Muscle layer of colon (tissue), 2 donors: ENCODE measurements around the gene CENPW.

Experiments
- H3K27ac ChIP-seq: one replicate; pipeline ENCODE4 v1.7.0; 2013; ENCODE audit warnings: low read depth, mild to moderate bottlenecking, low read length, moderate library complexity
- H3K27me3 ChIP-seq, 2 donors: one replicate each; pipeline ENCODE4 v1.7.0; 2013; ENCODE audit warnings: low read length in 2 of 2, mild to moderate bottlenecking in 2 of 2; ENCODE audit not compliant: insufficient read depth in 2 of 2, control insufficient read depth in 1 of 2
- H3K36me3 ChIP-seq: one replicate; pipeline ENCODE4 v1.7.0; 2013; ENCODE audit warnings: mild to moderate bottlenecking, low read length; ENCODE audit not compliant: insufficient read depth
- H3K4me1 ChIP-seq: one replicate; pipeline ENCODE4 v1.7.0; 2013; ENCODE audit warnings: mild to moderate bottlenecking, low read length; ENCODE audit not compliant: insufficient read depth
- H3K4me3 ChIP-seq, 2 donors: one replicate each; pipeline ENCODE4 v1.7.0; 2013; ENCODE audit warnings: low read length in 2 of 2, low read depth in 1 of 2, mild to moderate bottlenecking in 1 of 2, moderate library complexity in 1 of 2
- H3K9ac ChIP-seq: one replicate; pipeline ENCODE4 v1.7.0; 2013; ENCODE audit warnings: low read length
- H3K9me3 ChIP-seq: one replicate; pipeline ENCODE4 v1.7.0; 2013; ENCODE audit warnings: mild to moderate bottlenecking, low read length
- donor health status: abdominal sarcoma.
- donor health status: Adenocarcinoma of cecum.

Gene CENPW

GRCh38 chr6:126339796-126340609, at the start of gene CENPW:
CENPW (plus strand) TSS chr6:126340115; CDS start chr6:126340274, 159 bp downstream.
- H3K27ac ChIP-seq, result peak within 1 kb of the TSS; percentile 36
- peak within 1 kb of the TSS; percentile 78 to 95 for H3K4me3 ChIP-seq
- peak within 1 kb of the TSS; percentile 35 for H3K9ac ChIP-seq
- peaks cover 7% of the 10 kb centered on the region for H3K4me1 ChIP-seq
- no peaks in the 10 kb centered on the region for H3K27me3 ChIP-seq
- H3K9me3 ChIP-seq, result no peaks in the 10 kb centered on the region
- no peaks in the 10 kb centered on the region for H3K36me3 ChIP-seq

DNA sequence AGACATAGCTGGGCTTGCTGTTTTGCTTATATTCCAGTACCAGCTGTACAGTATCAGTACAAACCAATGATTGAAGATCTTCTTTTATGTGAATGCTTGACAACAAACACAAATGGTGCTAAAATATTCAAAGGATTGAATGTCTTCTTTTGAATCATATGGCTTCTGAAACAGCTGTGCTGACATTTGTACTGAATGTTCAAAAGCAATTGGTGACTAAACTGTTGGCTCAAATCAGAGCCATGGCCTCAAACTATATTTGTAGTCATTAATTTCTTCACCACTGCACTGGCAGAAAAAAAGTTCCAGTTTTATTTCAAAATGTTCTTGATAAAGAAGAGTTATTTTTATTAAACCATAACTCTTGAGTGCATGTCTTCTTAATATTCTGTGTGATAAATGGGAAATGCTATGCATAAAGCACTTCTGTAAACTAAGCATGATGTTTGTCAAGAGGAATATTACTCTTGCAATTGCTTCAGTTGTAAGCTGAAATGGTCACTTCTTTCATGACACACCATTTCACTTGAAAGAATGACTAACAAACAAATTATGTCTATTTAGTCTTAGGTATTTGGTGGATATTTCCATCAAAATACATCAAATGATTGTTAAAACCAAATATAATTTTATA, 45.9 kb upstream of the CENPW start:
- Histone ChIP-seq H3K27me3 (no peaks in the 10 kb centered on the region), H3K36me3 (no peaks in the 10 kb centered on the region), H3K4me1 (no peaks in the 10 kb centered on the region), H3K9me3 (no peaks in the 10 kb centered on the region), H3K4me3 (no peak overlapping the region), H3K27ac (no peak overlapping the region), H3K9ac (no peak overlapping the region)

GRCh38 chr6:126300126-126300525, 39.8 kb upstream of the CENPW start:
- H3K27me3 ChIP-seq, result no peaks in the 10 kb centered on the region
- H3K27ac ChIP-seq, result no peak overlapping the region
- no peaks in the 10 kb centered on the region for H3K9me3 ChIP-seq
- H3K4me1 ChIP-seq, result no peaks in the 10 kb centered on the region
- no peaks in the 10 kb centered on the region for H3K36me3 ChIP-seq
- H3K4me3 ChIP-seq, result no peak overlapping the region
- H3K9ac ChIP-seq, result no peak overlapping the region

- Histone ChIP-seq H3K9ac (no peak overlapping the region), H3K9me3 (no peaks in the 10 kb centered on the region), H3K36me3 (no peaks in the 10 kb centered on the region), H3K27me3 (no peaks in the 10 kb centered on the region), H3K4me3 (no peak overlapping the region), H3K4me1 (no peaks in the 10 kb centered on the region), H3K27ac (no peak overlapping the region)
These were observed 39.2 kb upstream of the CENPW start for GRCh38 chr6:126300735-126301134.

DNA sequence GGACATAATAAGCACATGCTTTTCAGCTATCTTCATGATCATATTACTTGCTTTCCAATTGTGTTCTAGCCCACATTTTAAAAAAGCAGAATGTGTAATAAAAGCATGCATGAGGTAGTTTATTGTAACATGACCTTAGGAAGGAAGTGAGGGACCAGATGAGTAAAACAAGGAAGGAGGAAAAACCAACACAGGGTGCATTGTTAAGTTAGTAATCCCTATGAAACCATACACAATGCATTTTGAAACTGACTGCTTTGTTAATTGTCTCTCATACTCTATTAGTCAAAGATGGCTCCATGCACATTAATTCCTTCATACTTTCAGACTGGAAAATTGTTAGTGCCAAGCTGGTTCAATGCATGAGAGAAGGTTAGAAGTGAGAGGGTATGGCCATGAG, 37.7 kb upstream of the CENPW start:
- Histone ChIP-seq H3K9ac (no peak overlapping the region), H3K27ac (no peak overlapping the region), H3K9me3 (no peaks in the 10 kb centered on the region), H3K27me3 (no peaks in the 10 kb centered on the region), H3K36me3 (no peaks in the 10 kb centered on the region), H3K4me3 (no peak overlapping the region), H3K4me1 (no peaks in the 10 kb centered on the region)

GRCh38 chr6:126307849-126308248, 32.1 kb upstream of the CENPW start:
- Histone ChIP-seq H3K27ac (no peak overlapping the region), H3K9ac (no peak overlapping the region), H3K4me1 (no peaks in the 10 kb centered on the region), H3K4me3 (no peak overlapping the region), H3K9me3 (no peaks in the 10 kb centered on the region), H3K36me3 (no peaks in the 10 kb centered on the region), H3K27me3 (no peaks in the 10 kb centered on the region)

- H3K4me1 ChIP-seq, result no peaks in the 10 kb centered on the region
- H3K36me3 ChIP-seq, result no peaks in the 10 kb centered on the region
- H3K9me3 ChIP-seq, result no peaks in the 10 kb centered on the region
- no peaks in the 10 kb centered on the region for H3K27me3 ChIP-seq
- H3K27ac ChIP-seq, result no peak overlapping the region
- no peak overlapping the region for H3K4me3 ChIP-seq
- no peak overlapping the region for H3K9ac ChIP-seq
These were observed 31.6 kb upstream of the CENPW start for GRCh38 chr6:126308362-126308761.

GRCh38 chr6:126312013-126312665, 27.8 kb upstream of the CENPW start:
- H3K36me3 ChIP-seq, result no peaks in the 10 kb centered on the region
- H3K4me1 ChIP-seq, result no peaks in the 10 kb centered on the region
- H3K4me3 ChIP-seq, result no peak overlapping the region
- no peaks in the 10 kb centered on the region for H3K9me3 ChIP-seq
- no peaks in the 10 kb centered on the region for H3K27me3 ChIP-seq
- H3K27ac ChIP-seq, result no peak overlapping the region
- H3K9ac ChIP-seq, result no peak overlapping the region

DNA sequence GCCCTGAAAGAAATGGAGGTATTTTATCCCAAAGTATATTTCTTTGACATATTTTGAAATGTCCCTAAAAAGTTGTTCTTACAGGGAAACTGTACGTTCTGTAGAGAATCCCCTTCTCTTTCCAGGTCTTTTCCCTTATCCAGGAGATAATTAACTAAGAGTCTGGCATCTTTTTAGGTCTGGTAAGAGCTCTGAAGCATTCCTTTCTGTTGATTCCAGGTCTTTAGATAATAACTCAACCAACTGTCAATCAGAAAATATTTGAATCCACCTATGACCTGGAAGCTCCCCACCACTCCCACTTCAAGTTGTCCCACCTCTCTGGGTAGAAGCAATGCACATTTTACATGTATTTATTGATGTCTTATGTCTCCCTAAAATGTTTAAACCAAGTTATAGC, 26.0 kb upstream of the CENPW start:
- Histone ChIP-seq H3K4me1 (no peaks in the 10 kb centered on the region), H3K9me3 (no peaks in the 10 kb centered on the region), H3K9ac (no peak overlapping the region), H3K27me3 (no peaks in the 10 kb centered on the region), H3K36me3 (no peaks in the 10 kb centered on the region), H3K27ac (no peak overlapping the region), H3K4me3 (no peak overlapping the region)

- H3K9me3 ChIP-seq, result no peaks in the 10 kb centered on the region
- H3K27me3 ChIP-seq, result no peaks in the 10 kb centered on the region
- H3K27ac ChIP-seq, result no peak overlapping the region
- no peak overlapping the region for H3K4me3 ChIP-seq
- H3K36me3 ChIP-seq, result no peaks in the 10 kb centered on the region
- H3K9ac ChIP-seq, result no peak overlapping the region
- H3K4me1 ChIP-seq, result no peaks in the 10 kb centered on the region
These were observed 21.1 kb upstream of the CENPW start for GRCh38 chr6:126318797-126319196.

- Histone ChIP-seq H3K9me3 (no peaks in the 10 kb centered on the region), H3K4me3 (no peak overlapping the region), H3K9ac (no peak overlapping the region), H3K36me3 (no peaks in the 10 kb centered on the region), H3K27me3 (no peaks in the 10 kb centered on the region), H3K4me1 (no peaks in the 10 kb centered on the region), H3K27ac (no peak overlapping the region)
These were observed 6.2 kb upstream of the CENPW start for GRCh38 chr6:126333729-126334128.
